Measurements from ENCODE around the gene TOP3A. TPM values are rescaled to one million over a fixed set of nuclear protein-coding genes. Genes with fewer than 3 reads are reported as not detected.
A peak's percentile ranks its signal among the peaks of the same experiment; 100 is the strongest.

The TOP3A gene
- total RNA-seq, 1 donor from 2014 or later: 21.9 TPM

GRCh38 chr17:18281788-18282187 lies 33.0 kb downstream of the TOP3A start:
- H3K9me3 ChIP-seq (ENCODE audit: control insufficient read depth in 3 of 3, low read length in 3 of 3): no peaks in the 10 kb centered on the region
- no peak overlapping the region for H3K4me3 ChIP-seq (ENCODE audit: low read length in 3 of 3)
- peaks cover 50 to 61% (median 59%) of the 10 kb centered on the region in 3 donors for H3K36me3 ChIP-seq (ENCODE audit: control insufficient read depth in 3 of 3, insufficient read depth in 3 of 3, low read length in 3 of 3)
- H3K9ac ChIP-seq (ENCODE audit: low read depth in 1 of 3, low read length in 3 of 3): no peak overlapping the region
- H3K27me3 ChIP-seq (ENCODE audit: control insufficient read depth in 3 of 3, insufficient read depth in 3 of 3, low read length in 3 of 3): no peaks in the 10 kb centered on the region
- peaks cover 0 to 5% (median 3%) of the 10 kb centered on the region in 3 donors for H3K4me1 ChIP-seq (ENCODE audit: control insufficient read depth in 3 of 3, insufficient read depth in 3 of 3, low read length in 3 of 3)
- H3K27ac ChIP-seq (ENCODE audit: low read depth, low read length): no peak overlapping the region

DNA sequence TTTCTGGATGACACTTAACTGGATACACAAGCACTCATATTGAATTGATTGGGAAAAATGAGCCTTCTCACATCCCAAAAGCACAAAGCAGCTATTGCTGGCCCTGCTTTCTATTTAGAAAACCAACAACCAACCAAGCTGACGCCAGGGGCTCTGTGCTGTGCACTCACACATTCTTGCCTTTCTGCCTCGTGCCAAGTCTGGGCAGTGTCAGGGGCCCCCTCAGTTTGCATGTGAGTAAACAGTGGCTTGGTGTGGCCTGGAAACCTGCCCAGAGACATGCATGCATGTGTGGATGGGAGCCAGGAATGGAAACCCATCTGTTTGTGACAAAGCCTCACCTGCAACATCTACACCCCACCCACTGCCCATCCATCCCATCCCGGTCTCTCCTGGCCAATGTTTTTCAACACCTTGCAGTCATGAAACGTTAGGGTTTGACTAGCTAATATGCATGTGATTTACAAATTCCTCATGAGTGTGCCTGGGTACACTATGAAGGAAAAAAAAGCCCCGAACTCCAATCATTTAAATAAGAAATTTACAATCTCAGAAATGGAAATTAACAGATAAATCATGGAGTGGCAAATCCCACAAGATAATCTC lies 33.9 kb downstream of the TOP3A start:
- Histone ChIP-seq H3K27ac (ENCODE audit: low read depth, low read length) (no peak overlapping the region), H3K9me3 (ENCODE audit: control insufficient read depth in 3 of 3, low read length in 3 of 3) (no peaks in the 10 kb centered on the region), H3K27me3 (ENCODE audit: control insufficient read depth in 3 of 3, insufficient read depth in 3 of 3, low read length in 3 of 3) (no peaks in the 10 kb centered on the region), H3K4me1 (ENCODE audit: control insufficient read depth in 3 of 3, insufficient read depth in 3 of 3, low read length in 3 of 3) (peaks cover 0 to 5% (median 3%) of the 10 kb centered on the region in 3 donors), H3K36me3 (ENCODE audit: control insufficient read depth in 3 of 3, insufficient read depth in 3 of 3, low read length in 3 of 3) (peaks cover 54 to 67% (median 59%) of the 10 kb centered on the region in 3 donors), H3K9ac (ENCODE audit: low read depth in 1 of 3, low read length in 3 of 3) (no peak overlapping the region), H3K4me3 (ENCODE audit: low read length in 3 of 3) (no peak overlapping the region)

- Histone ChIP-seq H3K4me3 (ENCODE audit: low read length in 3 of 3) (no peak overlapping the region), H3K36me3 (ENCODE audit: control insufficient read depth in 3 of 3, insufficient read depth in 3 of 3, low read length in 3 of 3) (peaks cover 49 to 63% (median 57%) of the 10 kb centered on the region in 3 donors), H3K9me3 (ENCODE audit: control insufficient read depth in 3 of 3, low read length in 3 of 3) (no peaks in the 10 kb centered on the region), H3K4me1 (ENCODE audit: control insufficient read depth in 3 of 3, insufficient read depth in 3 of 3, low read length in 3 of 3) (peaks cover 0 to 5% (median 3%) of the 10 kb centered on the region in 3 donors), H3K9ac (ENCODE audit: low read depth in 1 of 3, low read length in 3 of 3) (no peak overlapping the region), H3K27ac (ENCODE audit: low read depth, low read length) (no peak overlapping the region), H3K27me3 (ENCODE audit: control insufficient read depth in 3 of 3, insufficient read depth in 3 of 3, low read length in 3 of 3) (no peaks in the 10 kb centered on the region)
These were observed 34.5 kb downstream of the TOP3A start for GRCh38 chr17:18280249-18280648.

DNA sequence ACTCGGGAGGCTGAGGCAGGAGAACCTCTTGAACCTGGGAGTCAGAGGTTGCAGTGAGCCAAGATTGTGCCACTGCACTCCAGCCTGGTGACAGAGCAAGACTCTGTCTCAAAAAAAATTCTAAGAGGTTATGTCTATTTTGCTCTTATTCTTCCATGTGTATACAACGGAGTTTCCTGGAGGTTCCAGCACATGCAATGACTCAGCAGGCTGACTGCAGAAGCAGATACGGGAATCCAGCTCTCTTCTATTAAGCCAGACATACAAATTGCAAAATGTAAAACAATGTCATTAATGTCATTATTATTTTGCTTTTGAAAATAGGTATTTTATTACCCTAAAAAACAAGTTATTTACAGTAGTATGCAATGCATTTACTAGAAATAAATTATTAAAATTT lies 35.9 kb downstream of the TOP3A start:
- H3K9me3 ChIP-seq (ENCODE audit: control insufficient read depth in 3 of 3, low read length in 3 of 3): no peaks in the 10 kb centered on the region
- no peak overlapping the region for H3K27ac ChIP-seq (ENCODE audit: low read depth, low read length)
- no peaks in the 10 kb centered on the region for H3K27me3 ChIP-seq (ENCODE audit: control insufficient read depth in 3 of 3, insufficient read depth in 3 of 3, low read length in 3 of 3)
- H3K4me1 ChIP-seq (ENCODE audit: control insufficient read depth in 3 of 3, insufficient read depth in 3 of 3, low read length in 3 of 3): peaks cover 0 to 5% (median 3%) of the 10 kb centered on the region in 3 donors
- no peak overlapping the region for H3K4me3 ChIP-seq (ENCODE audit: low read length in 3 of 3)
- H3K36me3 ChIP-seq (ENCODE audit: control insufficient read depth in 3 of 3, insufficient read depth in 3 of 3, low read length in 3 of 3): peaks cover 49 to 58% (median 55%) of the 10 kb centered on the region in 3 donors
- H3K9ac ChIP-seq (ENCODE audit: low read depth in 1 of 3, low read length in 3 of 3): no peak overlapping the region

DNA sequence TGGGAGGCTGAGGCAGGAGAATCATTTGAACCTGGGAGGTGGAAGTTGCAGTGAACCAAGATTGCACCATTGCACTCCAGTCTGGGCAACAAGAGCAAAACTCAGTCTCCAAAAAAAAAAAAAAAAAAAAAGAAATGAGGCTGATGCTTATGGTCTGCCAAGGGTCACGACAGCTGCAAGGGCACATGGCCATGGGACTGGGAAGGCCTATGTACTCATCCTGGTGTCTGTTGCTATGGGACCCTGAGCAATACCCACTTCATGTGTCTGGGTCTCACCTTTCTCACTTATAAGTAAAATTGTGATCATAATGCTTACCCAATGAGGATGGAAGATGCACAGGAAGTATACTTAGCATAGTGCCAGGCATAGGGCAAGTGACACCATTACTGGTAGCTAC lies 37.7 kb downstream of the TOP3A start:
- Histone ChIP-seq H3K9ac (ENCODE audit: low read depth in 1 of 3, low read length in 3 of 3) (no peak overlapping the region), H3K36me3 (ENCODE audit: control insufficient read depth in 3 of 3, insufficient read depth in 3 of 3, low read length in 3 of 3) (peaks cover 38 to 52% (median 41%) of the 10 kb centered on the region in 3 donors), H3K27me3 (ENCODE audit: control insufficient read depth in 3 of 3, insufficient read depth in 3 of 3, low read length in 3 of 3) (no peaks in the 10 kb centered on the region), H3K4me3 (ENCODE audit: low read length in 3 of 3) (no peak overlapping the region), H3K27ac (ENCODE audit: low read depth, low read length) (no peak overlapping the region), H3K4me1 (ENCODE audit: control insufficient read depth in 3 of 3, insufficient read depth in 3 of 3, low read length in 3 of 3) (peaks cover 0 to 5% (median 3%) of the 10 kb centered on the region in 3 donors), H3K9me3 (ENCODE audit: control insufficient read depth in 3 of 3, low read length in 3 of 3) (no peaks in the 10 kb centered on the region)

GRCh38 chr17:18270046-18270931 lies 44.5 kb downstream of the TOP3A start:
- Histone ChIP-seq H3K4me1 (ENCODE audit: control insufficient read depth in 3 of 3, insufficient read depth in 3 of 3, low read length in 3 of 3) (peaks cover 5 to 23% (median 16%) of the 10 kb centered on the region in 3 donors), H3K9me3 (ENCODE audit: control insufficient read depth in 3 of 3, low read length in 3 of 3) (no peaks in the 10 kb centered on the region), H3K36me3 (ENCODE audit: control insufficient read depth in 3 of 3, insufficient read depth in 3 of 3, low read length in 3 of 3) (peaks cover 10 to 25% (median 18%) of the 10 kb centered on the region in 3 donors), H3K27ac (ENCODE audit: low read depth, low read length) (no peak overlapping the region), H3K9ac (ENCODE audit: low read depth in 1 of 3, low read length in 3 of 3) (peak overlapping the region in 1 of 3 donors; percentile 40), H3K27me3 (ENCODE audit: control insufficient read depth in 3 of 3, insufficient read depth in 3 of 3, low read length in 3 of 3) (no peaks in the 10 kb centered on the region), H3K4me3 (ENCODE audit: low read length in 3 of 3) (no peak overlapping the region)

DNA sequence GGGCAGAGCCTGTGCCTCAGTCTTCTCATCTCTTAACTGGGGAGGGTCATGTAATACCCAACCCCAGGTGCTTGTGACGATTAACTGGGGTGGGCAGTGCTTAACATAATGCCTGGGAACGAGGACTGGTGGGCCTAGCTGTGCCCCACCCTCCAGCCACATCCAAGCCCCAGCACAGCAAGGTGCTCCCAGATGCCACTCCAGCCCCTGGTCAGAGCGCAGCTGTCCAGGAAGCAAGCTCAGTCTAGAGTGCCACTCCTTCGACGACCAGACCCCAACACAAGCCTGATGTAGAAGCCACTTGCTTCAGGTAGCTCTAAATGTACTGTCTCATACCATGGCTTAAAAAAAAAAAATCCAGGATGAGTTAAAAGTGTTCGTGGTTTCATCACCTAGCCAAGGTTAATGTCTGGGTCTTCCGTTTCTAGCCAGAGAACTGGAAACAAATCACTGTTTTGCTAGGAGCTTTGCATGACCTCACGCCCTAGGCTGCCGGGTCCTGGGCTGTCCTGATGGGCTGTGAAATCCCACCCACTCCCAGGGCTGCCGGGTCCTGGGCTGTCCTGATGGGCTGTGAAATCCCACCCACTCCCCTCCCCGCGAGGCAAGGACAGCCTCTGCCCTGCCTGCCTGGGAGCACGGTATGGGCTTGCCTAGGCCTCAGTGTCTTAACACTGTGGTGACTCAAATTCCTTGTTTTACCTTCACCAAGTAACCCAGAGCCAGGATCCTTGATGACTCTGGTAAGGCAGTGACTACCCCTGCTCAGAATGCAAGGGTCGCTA lies 46.7 kb downstream of the TOP3A start:
- Histone ChIP-seq H3K4me1 (ENCODE audit: control insufficient read depth in 3 of 3, insufficient read depth in 3 of 3, low read length in 3 of 3) (peaks cover 22 to 45% (median 38%) of the 10 kb centered on the region in 3 donors), H3K27ac (ENCODE audit: low read depth, low read length) (no peak overlapping the region), H3K4me3 (ENCODE audit: low read length in 3 of 3) (no peak overlapping the region), H3K36me3 (ENCODE audit: control insufficient read depth in 3 of 3, insufficient read depth in 3 of 3, low read length in 3 of 3) (peaks cover 26 to 36% (median 33%) of the 10 kb centered on the region in 3 donors), H3K9ac (ENCODE audit: low read depth in 1 of 3, low read length in 3 of 3) (peak overlapping the region in 2 of 3 donors; percentile 25 to 40), H3K27me3 (ENCODE audit: control insufficient read depth in 3 of 3, insufficient read depth in 3 of 3, low read length in 3 of 3) (no peaks in the 10 kb centered on the region), H3K9me3 (ENCODE audit: control insufficient read depth in 3 of 3, low read length in 3 of 3) (no peaks in the 10 kb centered on the region)

DNA sequence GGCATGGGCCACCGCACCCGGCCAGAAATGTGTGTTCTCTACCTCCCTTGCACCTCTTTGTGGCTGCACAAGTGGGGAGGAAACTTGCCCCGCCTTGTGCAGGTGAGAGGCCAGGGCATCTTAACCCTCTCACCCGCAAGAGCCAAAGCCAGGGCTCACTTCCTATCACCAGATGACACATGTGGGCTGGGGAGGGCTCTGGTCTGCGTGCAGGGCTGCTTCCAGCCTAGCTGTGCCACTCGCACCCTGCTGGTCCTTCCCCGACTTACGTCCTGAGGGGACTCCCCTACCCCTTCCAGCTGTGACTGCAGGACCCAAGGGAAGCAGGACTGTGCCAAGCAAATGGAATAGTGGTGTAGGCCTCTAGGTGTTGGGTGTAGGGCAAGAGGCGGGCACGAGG lies 47.4 kb downstream of the TOP3A start:
- no peak overlapping the region for H3K4me3 ChIP-seq (ENCODE audit: low read length in 3 of 3)
- no peaks in the 10 kb centered on the region for H3K9me3 ChIP-seq (ENCODE audit: control insufficient read depth in 3 of 3, low read length in 3 of 3)
- H3K27me3 ChIP-seq (ENCODE audit: control insufficient read depth in 3 of 3, insufficient read depth in 3 of 3, low read length in 3 of 3): no peaks in the 10 kb centered on the region
- H3K4me1 ChIP-seq (ENCODE audit: control insufficient read depth in 3 of 3, insufficient read depth in 3 of 3, low read length in 3 of 3): peaks cover 29 to 52% (median 45%) of the 10 kb centered on the region in 3 donors
- H3K36me3 ChIP-seq (ENCODE audit: control insufficient read depth in 3 of 3, insufficient read depth in 3 of 3, low read length in 3 of 3): peaks cover 34 to 40% (median 35%) of the 10 kb centered on the region in 3 donors
- H3K9ac ChIP-seq (ENCODE audit: low read depth in 1 of 3, low read length in 3 of 3): no peak overlapping the region
- H3K27ac ChIP-seq (ENCODE audit: low read depth, low read length): no peak overlapping the region

DNA sequence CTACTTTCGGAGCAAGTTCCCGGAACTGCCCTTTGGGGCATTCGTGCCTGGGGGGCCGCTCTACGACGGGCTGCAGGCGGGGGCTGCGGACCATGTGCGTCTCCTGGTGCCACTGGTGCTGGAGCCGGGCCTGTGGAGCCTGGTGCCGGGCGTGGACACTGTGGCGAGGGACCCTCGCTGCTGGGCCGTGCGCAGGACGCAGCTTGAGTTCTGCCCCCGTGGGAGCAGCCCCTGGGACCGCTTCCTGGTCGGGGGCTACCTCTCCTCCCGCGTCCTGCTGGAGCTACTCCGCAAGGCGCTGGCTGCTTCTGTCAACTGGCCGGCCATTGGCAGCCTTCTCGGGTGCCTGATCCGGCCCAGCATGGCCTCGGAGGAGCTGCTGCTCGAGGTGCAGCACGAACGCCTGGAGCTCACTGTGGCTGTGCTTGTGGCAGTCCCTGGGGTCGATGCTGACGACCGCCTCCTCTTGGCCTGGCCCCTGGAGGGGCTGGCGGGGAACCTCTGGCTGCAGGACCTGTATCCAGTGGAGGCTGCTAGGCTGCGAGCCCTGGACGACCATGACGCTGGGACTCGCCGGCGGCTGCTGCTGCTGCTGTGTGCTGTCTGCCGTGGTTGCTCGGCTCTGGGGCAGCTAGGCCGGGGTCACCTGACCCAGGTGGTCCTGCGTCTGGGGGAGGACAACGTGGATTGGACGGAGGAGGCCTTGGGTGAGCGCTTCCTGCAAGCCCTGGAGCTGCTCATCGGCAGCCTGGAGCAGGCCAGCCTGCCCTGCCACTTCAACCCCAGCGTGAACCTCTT lies 50.7 kb downstream of the TOP3A start:
- Histone ChIP-seq H3K27me3 (ENCODE audit: control insufficient read depth in 3 of 3, insufficient read depth in 3 of 3, low read length in 3 of 3) (no peaks in the 10 kb centered on the region), H3K27ac (ENCODE audit: low read depth, low read length) (no peak overlapping the region)

More for the DNA sequence above, 50.7 kb downstream of the TOP3A start:
- no peak overlapping the region for H3K4me3 ChIP-seq (ENCODE audit: low read length in 3 of 3)
- H3K9ac ChIP-seq (ENCODE audit: low read depth in 1 of 3, low read length in 3 of 3): peak overlapping the region in 1 of 3 donors; percentile 100
- H3K9me3 ChIP-seq (ENCODE audit: control insufficient read depth in 3 of 3, low read length in 3 of 3): no peaks in the 10 kb centered on the region
- peaks cover 46 to 62% (median 61%) of the 10 kb centered on the region in 3 donors for H3K4me1 ChIP-seq (ENCODE audit: control insufficient read depth in 3 of 3, insufficient read depth in 3 of 3, low read length in 3 of 3)
- H3K36me3 ChIP-seq (ENCODE audit: control insufficient read depth in 3 of 3, insufficient read depth in 3 of 3, low read length in 3 of 3): peaks cover 35 to 42% (median 39%) of the 10 kb centered on the region in 3 donors

Measured in skeletal muscle tissue (tissue), 4 donors.